Liver (tissue), 9 donors: ENCODE data around the gene MEST. TPM values are rescaled to one million over a fixed set of nuclear protein-coding genes. Genes with fewer than 3 reads are reported as not detected.

Experiments
- DNase-seq: peaks from one replicate; pipeline ENCODE4 v3.0.0-alpha.2; 2017; ENCODE audit warnings: low spot score
- H3K27ac ChIP-seq, 2 donors: one replicate each; pipeline ENCODE4 v1.7.0; 2013; ENCODE audit warnings: inconsistent platforms in 2 of 2, low read length in 2 of 2, control low read depth in 1 of 2, low read depth in 1 of 2, mild to moderate bottlenecking in 1 of 2
- H3K27me3 ChIP-seq, 4 donors: one replicate each; pipeline versions ENCODE4 v1.6.1 to v1.7.0; 2013; ENCODE audit warnings: low read length in 3 of 4, inconsistent platforms in 1 of 4, mild to moderate bottlenecking in 1 of 4, moderate library complexity in 1 of 4; ENCODE audit not compliant: control insufficient read depth in 4 of 4, insufficient read depth in 4 of 4
- H3K36me3 ChIP-seq, 4 donors: one replicate each; pipeline versions ENCODE4 v1.6.1 to v1.7.0; 2013; ENCODE audit warnings: low read length in 3 of 4, mild to moderate bottlenecking in 3 of 4, low read depth in 1 of 4, moderate library complexity in 1 of 4; ENCODE audit not compliant: control insufficient read depth in 4 of 4, insufficient read depth in 3 of 4
- H3K4me1 ChIP-seq, 4 donors: one replicate each; pipeline versions ENCODE4 v1.6.1 to v1.7.0; 2013; ENCODE audit warnings: low read length in 3 of 4, mild to moderate bottlenecking in 3 of 4, moderate library complexity in 1 of 4; ENCODE audit not compliant: control insufficient read depth in 4 of 4, insufficient read depth in 4 of 4
- H3K4me3 ChIP-seq, 3 donors: one replicate each; pipeline versions ENCODE4 v1.6.1 to v1.7.0; 2013; ENCODE audit warnings: low read length in 3 of 3, control low read depth in 1 of 3, low read depth in 1 of 3, mild to moderate bottlenecking in 1 of 3
- H3K9ac ChIP-seq, 2 donors: one replicate each; pipeline ENCODE4 v1.7.0; 2013; ENCODE audit warnings: low read length in 2 of 2, mild to moderate bottlenecking in 2 of 2, moderate library complexity in 2 of 2, control low read depth in 1 of 2, low read depth in 1 of 2
- H3K9me3 ChIP-seq, 4 donors: one replicate each; pipeline versions ENCODE4 v1.6.1 to v1.7.0; 2013; ENCODE audit warnings: low read length in 3 of 4; ENCODE audit not compliant: control insufficient read depth in 4 of 4
- ATF3 ChIP-seq: IDR thresholded peaks from 2 replicates; pipeline ENCODE4 v1.6.1; 2016; ENCODE audit warnings: antibody characterized with exemption
- CTCF ChIP-seq: fragments of 150-350 bp; IDR thresholded peaks from 2 replicates; pipeline ENCODE4 v1.5.1; 2017; ENCODE audit warnings: improper control_type of control experiment, low read depth, low read length; ENCODE audit not compliant: missing input control
- EGR1 ChIP-seq, 2 donors: IDR thresholded peaks; 2 replicates each; pipeline ENCODE4 v1.6.1; 2016 to 2018; ENCODE audit warnings: antibody characterized with exemption in 2 of 2, low read depth in 2 of 2
- FOXA1 ChIP-seq: IDR thresholded peaks from 2 replicates; pipeline ENCODE4 v1.6.1; 2016; ENCODE audit warnings: antibody characterized with exemption
- FOXA2 ChIP-seq: IDR thresholded peaks from 2 replicates; pipeline ENCODE4 v1.6.1; 2016; ENCODE audit warnings: antibody characterized with exemption
- GABPA ChIP-seq, 2 donors: IDR thresholded peaks in 1 of 2; conservative IDR thresholded peaks in 1 of 2; 2 replicates each; pipeline ENCODE4 v1.6.1; 2016; ENCODE audit warnings: antibody characterized with exemption in 2 of 2, mild to moderate bottlenecking in 1 of 2, moderate library complexity in 1 of 2
- HNF4A ChIP-seq, 2 donors: conservative IDR thresholded peaks; 2 replicates each; pipeline ENCODE4 v1.6.1; 2016; ENCODE audit warnings: antibody characterized with exemption in 2 of 2, mild to moderate bottlenecking in 2 of 2
- HNF4G ChIP-seq: IDR thresholded peaks from 2 replicates; pipeline ENCODE4 v1.6.1; 2016; ENCODE audit warnings: antibody characterized with exemption
- JUND ChIP-seq, 2 donors: IDR thresholded peaks; 2 replicates each; pipeline ENCODE4 v1.6.1; 2016; ENCODE audit warnings: antibody characterized with exemption in 2 of 2
- MAX ChIP-seq: IDR thresholded peaks from 2 replicates; pipeline ENCODE4 v1.6.1; 2016; ENCODE audit warnings: antibody characterized with exemption
- NR2F2 ChIP-seq: IDR thresholded peaks from 2 replicates; pipeline ENCODE4 v1.6.1; 2016; ENCODE audit warnings: antibody characterized with exemption
- RAD21 ChIP-seq, 2 donors: IDR thresholded peaks; 2 replicates each; pipeline ENCODE4 v1.6.1; 2016; ENCODE audit warnings: antibody characterized with exemption in 2 of 2, mild to moderate bottlenecking in 2 of 2
- RXRA ChIP-seq, 2 donors: IDR thresholded peaks; 2 replicates each; pipeline ENCODE4 v1.6.1; 2017 to 2018; ENCODE audit warnings: antibody characterized with exemption in 2 of 2, mild to moderate bottlenecking in 1 of 2
- SP1 ChIP-seq: IDR thresholded peaks from 2 replicates; pipeline ENCODE4 v1.6.1; 2018; ENCODE audit warnings: antibody characterized with exemption, mild to moderate bottlenecking
- TAF1 ChIP-seq: conservative IDR thresholded peaks from 2 replicates; pipeline ENCODE4 v1.6.1; 2016; ENCODE audit warnings: antibody characterized with exemption, mild to moderate bottlenecking
- YY1 ChIP-seq: IDR thresholded peaks from 2 replicates; pipeline ENCODE4 v1.6.1; 2016; ENCODE audit warnings: antibody characterized with exemption, mild to moderate bottlenecking
- ZBTB33 ChIP-seq: IDR thresholded peaks from 2 replicates; pipeline ENCODE4 v1.6.1; 2016; ENCODE audit warnings: antibody characterized with exemption
- WGBS: extraction: QIAGEN DNeasy Blood & Tissue Kit; methylation state at CpG from one replicate; pipeline ENCODE4 v1.1.7; 2013; 5-methylcytosine and 5-hydroxymethylcytosine counted together
- polyA plus RNA-seq, 2 donors: library from polyadenylated mRNA; stranded (reverse) in 1 of 2; unstranded in 1 of 2; fragments of 200-250 nt in 1 of 2; fragments of >200 nt in 1 of 2; fragmentation: Nextera tagmentation in 1 of 2; extraction: Ambion mirVana in 1 of 2; gene quantifications; one replicate each; pipeline versions ENCODE4 v1.2.1 to v1.2.3, GENCODE V29; 2013 to 2015
- total RNA-seq, 2 donors: library from RNA; depleted of rRNA; stranded (reverse); fragments of >200 nt; gene quantifications; one replicate each; pipeline ENCODE4 v1.2.3, GENCODE V29; 2014
- TF ChIP-seq, protein P1 (sequence below): IDR thresholded peaks from 2 replicates; pipeline ENCODE4 v1.6.1; 2016; ENCODE audit warnings: antibody characterized with exemption, mild to moderate bottlenecking
- donor health status: healthy.
- donor health status: healthy.
- donor health status: healthy.
- donor health status: healthy.
- donor health status: healthy.

The MEST gene
- total and polyA plus RNA-seq, 4 donors: 12.6 to 42.4 (median 23.0) TPM

DNA sequence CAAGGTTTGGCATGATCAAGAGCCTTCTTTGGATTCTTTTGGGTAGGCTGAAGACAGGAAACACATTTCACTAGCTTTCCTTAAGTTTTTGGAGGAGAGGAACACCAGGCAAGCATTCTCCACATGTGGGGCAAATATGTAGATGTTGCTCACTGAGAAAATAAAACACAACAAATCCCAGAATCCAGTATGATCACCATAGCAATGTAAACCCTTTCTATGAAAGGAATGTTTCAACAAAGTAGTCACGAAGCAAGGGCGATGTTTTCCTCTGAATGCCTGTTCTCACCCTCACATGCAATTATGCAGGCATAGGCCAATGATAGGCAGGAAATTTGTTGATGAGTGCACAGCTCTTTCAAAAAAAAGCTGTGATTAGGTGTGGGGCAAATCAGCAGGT is 30.6 kb upstream of the MEST start:
- H3K9ac ChIP-seq: no peak overlapping the region
- TF ChIP-seq FOXA2 (no peak), ATF3 (no peak)
- H3K9me3 ChIP-seq: peaks cover 0 to 11% (median 2%) of the 10 kb centered on the region in 4 donors
- H3K27me3 ChIP-seq: no peaks in the 10 kb centered on the region
- H3K4me1 ChIP-seq: no peaks in the 10 kb centered on the region
- no peak overlapping the region for H3K27ac ChIP-seq
- no peaks in the 10 kb centered on the region for H3K36me3 ChIP-seq
- no peak for DNase-seq
- 48% methylated on average over 2 of the region's 2 CpGs for WGBS
- no peak overlapping the region for H3K4me3 ChIP-seq

DNA sequence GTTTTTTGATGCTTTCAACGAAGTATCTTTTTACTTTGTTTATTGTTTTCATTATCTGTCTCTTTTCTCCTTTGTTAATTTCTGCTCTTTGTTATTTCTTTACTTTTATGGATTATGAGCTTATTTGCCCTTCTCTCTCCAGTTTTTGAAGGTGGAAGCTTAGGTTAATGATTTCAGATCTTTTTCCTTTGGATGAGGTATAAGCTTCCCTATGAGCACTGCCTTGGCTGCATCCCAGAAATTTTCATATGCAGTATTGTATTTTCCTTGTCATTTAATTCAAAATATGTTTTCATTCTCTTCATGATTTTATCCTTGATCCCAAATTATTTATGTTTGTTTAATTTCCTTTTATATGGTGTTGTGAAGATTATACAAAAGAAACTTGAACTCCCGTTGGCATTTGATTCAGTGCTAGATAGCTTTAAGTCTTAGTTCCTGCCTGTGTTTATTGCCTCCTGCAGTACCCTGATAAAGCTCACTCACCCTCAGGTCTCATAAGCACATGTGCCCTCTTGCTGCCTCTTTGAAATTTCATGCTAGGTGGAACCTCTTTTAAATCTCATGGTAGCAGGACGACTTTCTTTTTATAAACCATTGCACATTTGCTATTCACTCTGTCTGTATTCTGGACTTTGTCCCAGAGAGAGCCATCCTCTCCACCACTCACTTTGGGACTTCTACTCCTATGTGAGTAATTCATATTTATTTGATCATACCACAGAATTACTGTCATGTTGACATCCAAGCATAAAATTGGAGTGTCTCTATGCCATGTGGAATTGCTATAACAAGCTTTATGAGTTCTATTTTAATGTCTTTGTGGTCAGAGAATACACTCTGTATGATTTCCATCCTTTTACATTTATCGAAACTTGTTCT is 28.1 kb upstream of the MEST start:
- Histone ChIP-seq H3K27me3 (no peaks in the 10 kb centered on the region), H3K27ac (no peak overlapping the region), H3K9ac (no peak overlapping the region), H3K9me3 (peaks cover 0 to 11% (median 2%) of the 10 kb centered on the region in 4 donors), H3K4me1 (no peaks in the 10 kb centered on the region), H3K36me3 (no peaks in the 10 kb centered on the region), H3K4me3 (no peak overlapping the region)
- 64% methylated on average over 4 of the region's 4 CpGs for WGBS
- no peak for DNase-seq
- no peak for TF ChIP-seq JUND (IDR thresholded peaks at IDR 0.05)
- TF ChIP-seq RXRA (IDR thresholded peaks at IDR 0.05): no peak
- TF ChIP-seq FOXA2: no peak
- TF ChIP-seq ZBTB33: no peak
- no peak for TF ChIP-seq MAX
- TF ChIP-seq HNF4G: no peak
- TF ChIP-seq ATF3: no peak
- TF ChIP-seq, protein P1, sequence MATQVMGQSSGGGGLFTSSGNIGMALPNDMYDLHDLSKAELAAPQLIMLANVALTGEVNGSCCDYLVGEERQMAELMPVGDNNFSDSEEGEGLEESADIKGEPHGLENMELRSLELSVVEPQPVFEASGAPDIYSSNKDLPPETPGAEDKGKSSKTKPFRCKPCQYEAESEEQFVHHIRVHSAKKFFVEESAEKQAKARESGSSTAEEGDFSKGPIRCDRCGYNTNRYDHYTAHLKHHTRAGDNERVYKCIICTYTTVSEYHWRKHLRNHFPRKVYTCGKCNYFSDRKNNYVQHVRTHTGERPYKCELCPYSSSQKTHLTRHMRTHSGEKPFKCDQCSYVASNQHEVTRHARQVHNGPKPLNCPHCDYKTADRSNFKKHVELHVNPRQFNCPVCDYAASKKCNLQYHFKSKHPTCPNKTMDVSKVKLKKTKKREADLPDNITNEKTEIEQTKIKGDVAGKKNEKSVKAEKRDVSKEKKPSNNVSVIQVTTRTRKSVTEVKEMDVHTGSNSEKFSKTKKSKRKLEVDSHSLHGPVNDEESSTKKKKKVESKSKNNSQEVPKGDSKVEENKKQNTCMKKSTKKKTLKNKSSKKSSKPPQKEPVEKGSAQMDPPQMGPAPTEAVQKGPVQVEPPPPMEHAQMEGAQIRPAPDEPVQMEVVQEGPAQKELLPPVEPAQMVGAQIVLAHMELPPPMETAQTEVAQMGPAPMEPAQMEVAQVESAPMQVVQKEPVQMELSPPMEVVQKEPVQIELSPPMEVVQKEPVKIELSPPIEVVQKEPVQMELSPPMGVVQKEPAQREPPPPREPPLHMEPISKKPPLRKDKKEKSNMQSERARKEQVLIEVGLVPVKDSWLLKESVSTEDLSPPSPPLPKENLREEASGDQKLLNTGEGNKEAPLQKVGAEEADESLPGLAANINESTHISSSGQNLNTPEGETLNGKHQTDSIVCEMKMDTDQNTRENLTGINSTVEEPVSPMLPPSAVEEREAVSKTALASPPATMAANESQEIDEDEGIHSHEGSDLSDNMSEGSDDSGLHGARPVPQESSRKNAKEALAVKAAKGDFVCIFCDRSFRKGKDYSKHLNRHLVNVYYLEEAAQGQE: no peak
- TF ChIP-seq FOXA1: no peak
- no peak for TF ChIP-seq NR2F2
- no peak for TF ChIP-seq YY1
- no peak for TF ChIP-seq EGR1 (IDR thresholded peaks at IDR 0.05; ENCODE audit: low read depth in 2 of 2)
- no peak for TF ChIP-seq SP1
- TF ChIP-seq GABPA (IDR thresholded peaks at IDR 0.05 in 1 of 2, conservative IDR thresholded peaks at IDR 0.05 in 1 of 2): no peak
- TF ChIP-seq RAD21 (IDR thresholded peaks at IDR 0.05): no peak
- no peak for TF ChIP-seq HNF4A (conservative IDR thresholded peaks at IDR 0.05)
- no peak for TF ChIP-seq TAF1
- TF ChIP-seq CTCF: no peak
